PC-9 (cell line): ENCODE data around the gene DPYSL4. TPM values are rescaled to one million over a fixed set of nuclear protein-coding genes. Genes with fewer than 3 reads are reported as not detected.

Experiments used
- BruUV-seq: library from RNA; stranded (reverse); fragments of 400-500 nt; replicated peaks from 2 replicates; lab custom pipeline; 2021; lab: Mats Ljungman, UMichigan
- CTCF ChIA-PET: fragments of 300-600 bp; sonication (Branson Sonifier 250); formaldehyde crosslinking; loops from one replicate; lab custom pipeline; 2022; ENCODE audit warnings: antibody characterized with exemption; lab: Charles Lee
- POLR2A ChIA-PET: fragments of 300-600 bp; sonication (Branson Sonifier 250); formaldehyde crosslinking; loops from one replicate; lab custom pipeline; 2022; ENCODE audit warnings: antibody characterized with exemption; ENCODE audit not compliant: unreplicated experiment; lab: Charles Lee
- DNase-seq, 2 experiments: peaks; one replicate each; pipeline versions ENCODE4 v3.0.0 to v3.0.0-alpha.2; 2015 to 2022; ENCODE audit warnings: mixed read lengths in 1 of 2
- H2AFZ ChIP-seq: fragments of 200-600 bp; sonication (generic); 2 replicates; pipeline ENCODE4 v1.8.1; 2017; ENCODE audit warnings: antibody characterized with exemption
- H3F3A ChIP-seq: fragments of 200-600 bp; sonication (generic); 2 replicates; pipeline ENCODE4 v1.8.1; 2017; ENCODE audit warnings: antibody characterized with exemption, mild to moderate bottlenecking, low read depth; ENCODE audit not compliant: insufficient read depth
- H3K27ac ChIP-seq: fragments of 200-600 bp; sonication (generic); 2 replicates; pipeline ENCODE4 v1.6.1; 2016; ENCODE audit warnings: mixed run types
- H3K27me3 ChIP-seq: fragments of 200-600 bp; sonication (generic); 2 replicates; pipeline ENCODE4 v1.6.1; 2016; ENCODE audit warnings: low read depth, mixed run types; ENCODE audit not compliant: insufficient read depth
- H3K36me3 ChIP-seq: fragments of 200-600 bp; sonication (generic); 2 replicates; pipeline ENCODE4 v1.6.1; 2016; ENCODE audit warnings: low read depth, mixed run types
- H3K4me1 ChIP-seq: fragments of 200-600 bp; sonication (generic); replicated peaks from 2 replicates; pipeline ENCODE4 v1.6.1; 2016; ENCODE audit warnings: mixed run types; ENCODE audit not compliant: insufficient read depth
- H3K4me2 ChIP-seq: fragments of 200-600 bp; sonication (generic); 2 replicates; pipeline ENCODE4 v1.6.1; 2017; ENCODE audit warnings: mixed run types
- H3K4me3 ChIP-seq: fragments of 200-600 bp; sonication (generic); 2 replicates; pipeline ENCODE4 v1.6.1; 2016; ENCODE audit warnings: mixed run types
- H3K79me2 ChIP-seq: fragments of 200-600 bp; sonication (generic); 2 replicates; pipeline ENCODE4 v1.6.1; 2017; ENCODE audit warnings: low read depth, mixed run types
- H3K9me2 ChIP-seq: fragments of 200-600 bp; sonication (generic); 2 replicates; pipeline ENCODE4 v1.8.1; 2017; ENCODE audit warnings: mild to moderate bottlenecking; ENCODE audit not compliant: insufficient read depth
- H3K9me3 ChIP-seq: fragments of 200-600 bp; sonication (generic); 2 replicates; pipeline ENCODE4 v1.8.1; 2016; ENCODE audit warnings: low read depth; ENCODE audit not compliant: insufficient read depth
- H4K20me1 ChIP-seq: fragments of 200-600 bp; sonication (generic); 2 replicates; pipeline ENCODE4 v1.8.1; 2017; ENCODE audit not compliant: insufficient read depth
- CTCF ChIP-seq: fragments of 200-600 bp; sonication (generic); conservative IDR thresholded peaks from 2 replicates; pipeline ENCODE4 v1.6.1; 2017; ENCODE audit warnings: mixed run types, antibody characterized with exemption, mild to moderate bottlenecking, moderate library complexity
- EZH2 ChIP-seq: fragments of 200-600 bp; sonication (generic); IDR thresholded peaks from 2 replicates; pipeline ENCODE4 v1.8.0; 2017; ENCODE audit warnings: antibody characterized with exemption, low read depth
- intact Hi-C: fragments of 100-400 bp; cut with micrococcal nuclease; formaldehyde crosslinking; loops from one replicate; pipeline ENCODE4 v1.10.0; 2022; ENCODE audit not compliant: unreplicated experiment
- total RNA-seq: library from RNA; stranded (reverse); gene quantifications from 2 replicates; pipeline ENCODE4 v1.2.3, GENCODE V29; 2021

DPYSL4 gene
- total RNA-seq, 1 experiment from 2014 or later = 4.8 TPM

DNA sequence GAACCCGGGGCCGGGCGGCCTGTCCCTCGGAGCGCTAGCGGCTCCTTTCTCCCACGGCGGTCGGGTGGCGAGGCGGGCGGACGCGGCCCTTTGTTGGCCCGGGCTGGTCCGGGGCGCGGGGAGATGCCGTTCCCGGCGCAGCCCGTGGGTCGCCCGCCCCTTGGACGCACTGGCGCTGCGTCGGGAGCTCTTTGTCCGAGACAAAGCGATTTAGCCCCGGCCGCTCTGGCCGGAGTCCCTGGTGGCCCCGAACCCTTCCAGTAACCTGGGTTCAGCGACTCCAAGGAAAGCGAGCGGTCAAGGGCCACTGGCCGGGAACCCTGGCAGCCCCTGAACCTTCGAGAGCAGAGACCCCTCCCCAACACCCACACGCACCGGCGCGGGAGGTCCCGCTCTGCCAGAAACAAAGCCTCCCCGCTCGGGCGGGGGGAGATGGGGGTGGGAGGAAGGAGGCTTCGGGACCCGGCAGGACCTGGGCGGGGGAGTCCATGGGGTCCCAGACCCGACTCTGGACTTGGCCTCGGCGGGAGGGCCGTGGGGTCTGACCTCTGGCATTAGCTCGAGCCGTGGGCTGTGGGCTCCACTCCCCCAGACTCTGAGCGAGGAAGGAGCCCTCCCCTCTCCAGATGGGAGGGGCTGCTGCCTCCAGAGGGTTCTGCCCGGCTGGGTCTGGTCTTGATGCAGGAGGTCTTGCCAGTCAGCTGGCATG lies 836 bp downstream of the DPYSL4 start:
- Histone ChIP-seq H3K4me2 (no peak overlapping the region), H3K9me2 (no peaks in the 10 kb centered on the region), H3K79me2 (no peaks in the 10 kb centered on the region), H3K27ac (no peak overlapping the region), H3K4me3 (no peak overlapping the region), H3K36me3 (no peaks in the 10 kb centered on the region), H4K20me1 (no peaks in the 10 kb centered on the region), H3K4me1 (no peaks in the 10 kb centered on the region), H2AFZ (no peak overlapping the region), H3F3A (no peaks in the 10 kb centered on the region), H3K27me3 (no peaks in the 10 kb centered on the region), H3K9me3 (no peaks in the 10 kb centered on the region)
- ChIA-PET CTCF (no interaction called here), POLR2A (no interaction called here)
- intact Hi-C loops = no loop called here
- no TSS peak for BruUV-seq
- DNase-seq = no peak
- TF ChIP-seq EZH2 = no peak
- TF ChIP-seq CTCF = no peak

- H3K4me1 ChIP-seq = no peaks in the 10 kb centered on the region
- BruUV-seq = no TSS peak
- POLR2A ChIA-PET = no interaction called here
These were observed 1.6 kb downstream of the DPYSL4 start for GRCh38 chr10:132188331-132188730.

GRCh38 chr10:132189016-132189415 lies 2.3 kb downstream of the DPYSL4 start:
- H4K20me1 ChIP-seq = no peaks in the 10 kb centered on the region
- no peak overlapping the region for H3K4me3 ChIP-seq
- no peaks in the 10 kb centered on the region for H3K27me3 ChIP-seq
- no peaks in the 10 kb centered on the region for H3K9me3 ChIP-seq
- no peaks in the 10 kb centered on the region for H3F3A ChIP-seq
- POLR2A ChIA-PET = no interaction called here
- no peaks in the 10 kb centered on the region for H3K4me1 ChIP-seq
- CTCF ChIA-PET = no interaction called here
- H3K4me2 ChIP-seq = no peak overlapping the region
- no peak overlapping the region for H3K27ac ChIP-seq
- TF ChIP-seq EZH2 = no peak
- TF ChIP-seq CTCF = no peak
- DNase-seq = no peak
- intact Hi-C loops = no loop called here
- BruUV-seq = no TSS peak
- H3K36me3 ChIP-seq = no peaks in the 10 kb centered on the region
- H2AFZ ChIP-seq = no peak overlapping the region
- no peaks in the 10 kb centered on the region for H3K79me2 ChIP-seq
- H3K9me2 ChIP-seq = no peaks in the 10 kb centered on the region

More at GRCh38 chr10:132188331-132188730, 1.6 kb downstream of the DPYSL4 start:
- Histone ChIP-seq H4K20me1 (no peaks in the 10 kb centered on the region), H3K36me3 (no peaks in the 10 kb centered on the region), H3F3A (no peaks in the 10 kb centered on the region), H3K9me3 (no peaks in the 10 kb centered on the region), H3K79me2 (no peaks in the 10 kb centered on the region), H3K9me2 (no peaks in the 10 kb centered on the region), H3K27ac (no peak overlapping the region), H3K4me2 (no peak overlapping the region), H2AFZ (no peak overlapping the region), H3K4me3 (no peak overlapping the region), H3K27me3 (no peaks in the 10 kb centered on the region)
- DNase-seq = no peak
- intact Hi-C loops = no loop called here
- TF ChIP-seq EZH2 (no peak), CTCF (no peak)
- CTCF ChIA-PET = no interaction called here
